Occipital lobe (tissue), 2 donors: ENCODE data around the gene FOXN3. TPM values are rescaled to one million over a fixed set of nuclear protein-coding genes. Genes with fewer than 3 reads are reported as not detected.

Experiments used
- DNase-seq: peaks from one replicate; lab custom pipeline; 2025; lab: John Stamatoyannopoulos, UW
- total RNA-seq: library from RNA; depleted of rRNA; stranded (reverse); fragments of >200 nt; gene quantifications from one replicate; pipeline ENCODE4 v1.2.3, GENCODE V29; 2014

Gene FOXN3
- total RNA-seq, 1 donor from 2014 or later: 36.8 TPM

DNA sequence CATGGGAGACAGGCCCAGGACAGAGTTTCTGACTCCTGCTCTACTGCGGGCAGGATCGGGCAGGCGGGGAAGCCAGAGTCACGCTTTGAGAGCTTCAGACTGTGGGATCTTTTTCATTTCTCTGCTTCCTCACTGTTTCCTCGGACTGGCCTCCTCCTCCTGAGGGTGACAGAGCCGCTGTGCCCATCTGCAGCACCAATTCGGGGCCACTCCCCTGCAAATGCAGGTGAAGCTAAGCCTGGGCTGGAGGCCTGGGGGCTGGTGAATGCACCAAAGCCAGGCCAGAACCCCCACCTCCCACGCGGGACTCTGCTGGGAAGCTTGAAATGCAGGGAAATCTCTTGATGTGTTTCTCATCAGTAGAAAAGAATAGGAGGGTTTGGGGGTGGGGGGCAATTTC lies 77.5 kb downstream of the FOXN3 start:
- DNase-seq: no peak

DNA sequence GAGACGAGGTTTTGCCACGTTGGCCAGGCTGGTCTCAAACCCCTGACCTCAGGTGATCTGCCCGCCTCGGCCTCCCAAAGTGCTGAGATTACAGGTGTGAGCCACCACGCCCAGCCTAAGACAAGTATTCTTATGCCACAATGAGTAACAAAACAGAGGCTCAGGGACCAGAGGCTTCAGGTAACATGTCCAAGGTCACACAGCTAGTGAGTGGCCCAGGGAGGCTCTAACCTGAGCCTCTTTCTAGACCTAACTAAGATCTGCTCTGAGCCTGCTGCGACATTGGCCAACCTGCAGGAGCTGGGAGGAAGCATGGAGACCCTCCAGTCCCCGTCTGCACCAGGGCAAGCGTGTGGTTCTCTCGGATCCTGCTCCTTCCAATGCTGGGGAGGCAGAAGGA lies 77.9 kb downstream of the FOXN3 start:
- DNase-seq: no peak

- no peak for DNase-seq
These were observed 80.7 kb downstream of the FOXN3 start for GRCh38 chr14:89336338-89336737.

DNA sequence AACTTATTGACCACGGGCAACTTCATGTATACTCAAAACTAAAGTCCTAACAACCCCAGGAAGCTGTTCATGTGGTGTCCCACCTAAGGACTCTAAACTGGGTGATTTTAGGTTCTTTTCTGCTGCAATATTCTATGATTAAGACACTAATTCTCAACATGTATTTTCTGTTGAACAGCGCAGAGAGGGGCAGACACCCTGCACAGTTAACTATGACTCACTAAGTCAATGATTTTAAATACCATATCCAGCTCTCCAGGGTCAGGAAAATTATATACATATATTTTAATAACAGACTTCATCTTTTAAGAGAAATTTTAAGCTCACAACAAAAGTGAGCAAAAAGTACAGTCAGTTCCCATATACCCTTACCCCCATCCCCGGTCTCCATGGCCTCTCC lies 85.0 kb downstream of the FOXN3 start:
- no peak for DNase-seq

DNA sequence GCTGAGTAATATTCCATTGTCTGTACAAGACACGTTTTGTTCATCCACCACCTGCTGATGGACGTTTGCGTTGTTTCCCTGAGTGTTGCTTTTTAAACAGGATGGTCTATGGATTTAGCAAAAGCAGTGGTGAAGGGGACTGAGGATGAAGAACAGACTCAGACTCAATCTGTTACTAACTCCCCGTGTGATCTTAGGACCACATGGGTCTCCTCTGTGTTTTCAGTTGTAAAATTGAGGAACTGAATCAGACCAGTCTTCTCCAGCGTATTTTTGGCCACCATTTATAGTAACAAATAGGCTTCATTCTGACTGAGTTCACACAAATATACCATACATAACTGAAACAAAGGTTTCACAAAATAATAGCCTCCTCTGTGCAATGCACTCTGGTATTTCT lies 85.6 kb downstream of the FOXN3 start:
- DNase-seq: no peak

DNA sequence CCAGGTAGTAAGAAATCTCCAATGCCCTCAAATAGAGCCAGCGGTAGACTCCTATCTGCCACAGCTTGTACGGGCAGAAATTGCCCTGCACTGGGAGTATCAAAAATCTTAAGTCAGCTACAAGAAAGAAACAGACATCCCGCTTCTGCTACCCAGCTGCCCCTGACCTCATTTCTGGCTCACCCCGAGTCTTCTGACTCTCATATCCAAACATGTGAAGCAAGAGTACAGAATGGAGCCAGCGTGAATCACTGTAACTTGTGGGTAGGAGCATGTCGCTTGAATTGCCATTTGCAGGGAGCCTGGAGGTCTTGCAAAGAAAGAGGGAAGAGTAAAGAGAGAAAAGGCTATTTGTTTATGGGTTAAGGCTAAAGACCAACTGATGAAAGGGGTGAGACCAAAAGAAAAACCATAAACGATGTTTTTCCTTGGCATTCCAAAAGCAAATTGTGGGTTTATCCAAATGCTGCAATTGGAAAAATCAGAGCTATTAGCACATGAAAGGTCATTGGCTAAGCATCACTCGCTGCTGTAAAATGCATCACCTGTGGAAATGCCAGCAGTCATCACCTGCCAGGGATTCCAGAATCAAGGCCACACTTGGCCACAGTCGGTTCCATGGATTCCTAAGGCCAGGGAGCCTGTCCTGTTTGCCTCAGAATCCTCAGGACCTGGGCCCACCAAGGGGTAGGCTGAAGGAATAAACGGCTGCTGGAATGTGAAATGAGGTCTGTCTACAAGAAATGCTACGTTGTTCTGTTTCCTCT lies 86.6 kb downstream of the FOXN3 start:
- DNase-seq: no peak

- DNase-seq: no peak
These were observed 89.2 kb downstream of the FOXN3 start for GRCh38 chr14:89327771-89328212.

- DNase-seq: no peak
These were observed 91.1 kb downstream of the FOXN3 start for GRCh38 chr14:89325959-89326358.

DNA sequence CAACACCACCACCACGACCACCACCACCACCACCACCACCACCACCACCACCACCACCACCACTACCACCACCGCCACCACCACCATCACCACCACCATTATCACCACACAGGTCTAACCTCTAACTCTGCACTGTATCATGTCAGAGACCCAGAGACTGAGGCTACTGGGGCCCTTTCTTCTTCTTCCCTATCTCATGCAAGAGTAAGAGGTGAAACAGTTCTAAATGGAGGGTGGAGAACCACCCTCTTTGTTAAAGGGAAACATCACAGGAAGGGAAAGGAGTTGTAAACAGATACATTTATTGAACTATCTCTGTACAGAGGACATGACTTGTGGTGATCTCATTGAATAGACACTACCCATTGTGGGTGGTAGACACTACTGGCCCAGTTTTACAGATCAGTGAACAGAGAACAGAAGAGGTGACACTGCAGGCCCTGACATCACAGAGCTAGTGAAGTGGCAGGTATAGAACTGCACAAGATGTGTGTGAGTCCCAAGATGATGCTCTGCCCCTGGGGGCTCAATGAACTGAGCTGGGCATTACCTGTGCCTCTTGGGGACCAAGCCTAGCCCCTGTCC lies 91.6 kb downstream of the FOXN3 start:
- no peak for DNase-seq

- no peak for DNase-seq
These were observed 92.3 kb downstream of the FOXN3 start for GRCh38 chr14:89324501-89325298.

DNA sequence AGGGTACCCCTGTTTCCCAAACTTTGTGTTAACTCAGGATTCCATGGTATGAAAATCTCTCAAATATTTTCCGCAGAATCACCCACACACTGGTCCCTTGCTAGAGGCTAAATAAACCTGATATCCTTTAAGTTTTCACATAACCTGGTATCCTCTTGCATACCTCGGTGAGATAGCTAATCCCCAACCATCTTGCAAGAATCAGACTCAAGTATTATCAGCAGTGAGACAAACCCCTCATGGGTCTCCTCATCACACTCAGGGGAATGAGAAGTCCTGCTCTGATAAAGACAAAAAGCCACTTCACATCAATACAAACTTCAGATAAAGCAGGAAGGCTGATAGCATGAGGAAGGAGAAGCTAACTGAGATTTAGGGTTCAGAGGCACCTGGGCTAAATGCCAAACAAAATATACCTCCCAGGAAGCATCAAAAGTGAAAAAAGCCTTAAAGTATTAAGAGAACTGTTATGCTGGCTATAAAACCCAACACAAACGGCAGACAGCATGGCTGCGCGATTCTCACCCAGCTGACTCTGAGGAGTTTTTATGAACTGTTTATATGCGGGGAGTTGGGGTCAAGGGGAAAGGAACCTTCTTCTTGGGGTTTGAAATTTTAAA lies 96.5 kb downstream of the FOXN3 start:
- DNase-seq: no peak

DNA sequence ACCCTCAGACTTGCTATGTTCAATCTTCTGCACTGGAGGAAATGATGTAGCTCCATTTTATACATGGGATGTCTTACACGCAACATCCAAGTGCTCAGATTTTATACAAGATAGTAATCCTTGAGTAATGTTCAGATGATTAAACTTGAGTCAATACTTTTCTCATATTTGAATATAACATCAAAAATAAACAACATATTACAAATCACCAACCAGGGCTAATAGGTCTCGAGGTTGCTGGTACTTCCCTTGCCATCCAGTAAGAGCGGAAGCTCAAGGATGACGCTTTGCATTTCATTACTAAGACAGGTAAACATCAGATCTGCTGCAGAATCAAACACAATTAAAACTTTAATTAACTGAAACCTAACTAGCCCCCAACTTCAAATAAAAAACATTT lies 97.3 kb downstream of the FOXN3 start:
- DNase-seq: no peak

DNA sequence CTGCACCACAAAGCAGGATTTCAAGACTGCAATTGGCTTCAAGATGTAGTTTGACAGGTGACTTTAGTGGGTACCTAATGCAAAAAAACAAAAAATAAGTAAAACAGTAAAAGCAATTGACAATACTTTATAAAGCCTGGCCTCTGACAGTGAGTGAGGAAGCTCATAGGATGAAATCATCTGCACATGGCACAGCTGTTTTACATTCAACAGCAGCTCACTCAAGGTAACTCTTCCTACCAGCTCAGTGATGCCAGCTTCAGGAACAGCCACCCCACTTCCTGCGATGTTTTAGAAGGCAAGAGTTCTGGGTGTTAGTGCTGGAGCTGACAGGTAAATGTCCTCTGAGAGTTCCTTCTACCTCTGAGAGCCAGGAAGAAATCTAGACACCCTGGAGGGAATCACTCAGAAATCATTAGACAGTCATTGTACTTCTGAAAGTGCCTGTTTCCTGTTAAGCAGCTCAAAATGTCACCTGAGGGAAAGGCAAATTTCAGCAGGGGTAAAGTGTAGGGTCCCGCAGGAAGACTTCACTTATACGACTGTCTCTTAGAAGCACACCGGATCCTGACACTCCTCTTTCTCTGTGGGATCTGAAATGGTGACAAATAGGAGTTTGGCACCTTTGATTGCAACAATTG lies 99.9 kb downstream of the FOXN3 start:
- no peak for DNase-seq

GRCh38 chr14:89315493-89316470 lies 101.3 kb downstream of the FOXN3 start:
- DNase-seq: no peak

DNA sequence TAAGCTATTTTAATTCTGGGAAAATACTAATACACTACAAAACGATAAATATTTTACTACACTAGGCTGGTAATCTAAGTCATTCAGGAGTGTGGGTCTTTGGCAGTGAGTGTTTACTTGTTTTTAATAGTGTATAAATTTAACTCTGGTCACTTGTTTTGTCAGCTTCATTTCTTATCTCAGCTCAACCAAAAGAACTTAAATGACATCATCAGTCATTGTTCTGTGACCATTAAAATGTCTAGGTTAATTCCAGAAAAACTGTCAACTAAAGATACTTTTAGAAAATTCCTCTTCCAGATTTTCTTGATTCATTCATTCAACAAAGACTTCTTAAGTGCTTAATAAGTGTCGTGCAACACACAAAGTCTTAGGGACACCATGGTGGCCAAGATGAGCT lies 102.8 kb downstream of the FOXN3 start:
- DNase-seq: no peak

- no peak for DNase-seq
These were observed 104.1 kb downstream of the FOXN3 start for GRCh38 chr14:89312932-89313331.

DNA sequence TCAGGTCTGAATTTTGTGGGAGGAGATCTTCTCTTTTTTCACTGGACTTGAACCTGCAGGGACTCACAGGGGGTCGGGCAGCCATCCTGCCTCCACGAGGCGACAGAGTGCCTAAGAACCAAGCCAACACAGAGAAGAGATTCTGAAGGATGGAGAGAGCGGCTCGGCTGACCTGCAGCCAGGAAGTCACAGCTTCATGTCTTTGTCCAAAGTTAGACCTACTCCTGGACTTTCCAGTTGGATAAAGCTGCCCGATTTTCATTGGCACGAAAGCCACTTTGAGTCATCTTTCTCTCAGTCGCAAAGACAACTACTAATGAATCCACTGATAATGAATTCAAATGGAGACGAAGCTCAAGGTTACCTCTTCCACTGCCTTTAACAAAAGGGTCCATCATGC lies 106.8 kb downstream of the FOXN3 start:
- DNase-seq: no peak

DNA sequence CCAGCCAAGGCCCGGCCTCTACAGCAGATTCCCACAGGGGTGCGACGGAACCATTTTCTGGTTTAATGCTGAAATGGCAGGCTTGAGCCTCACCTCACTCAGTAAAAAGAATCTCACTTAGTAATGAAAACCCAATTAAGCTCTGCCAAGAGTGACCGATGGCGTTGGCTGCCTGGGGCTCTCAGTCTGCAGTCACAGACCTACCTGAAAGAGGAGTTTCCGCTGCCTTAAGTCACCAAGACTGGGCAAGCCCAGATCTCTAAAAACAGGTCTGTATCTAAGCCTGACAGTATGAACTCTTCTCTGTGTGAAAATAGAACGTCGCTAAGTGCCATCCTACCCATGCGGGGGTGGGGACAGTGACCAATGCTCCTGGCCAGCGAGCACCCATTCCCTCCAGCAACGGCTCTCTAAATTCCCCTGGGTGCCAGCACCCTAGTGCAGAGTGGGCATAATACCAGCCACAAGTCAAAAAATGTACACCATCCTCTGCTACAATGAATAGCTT lies 107.3 kb downstream of the FOXN3 start:
- no peak for DNase-seq

- no peak for DNase-seq
These were observed 108.6 kb downstream of the FOXN3 start for GRCh38 chr14:89308232-89308959.
